Testis (tissue), 3 donors: Measurements from ENCODE around the gene NCL. TPM values are rescaled to one million over a fixed set of nuclear protein-coding genes. Genes with fewer than 3 reads are reported as not detected.

Source experiments
- DNase-seq: peaks from one replicate; pipeline ENCODE4 v3.0.0-alpha.2; 2019
- H3K27ac ChIP-seq, 2 donors: fragments of 200-600 bp; sonication (generic); one replicate each; pipeline ENCODE4 v1.5.1; 2019
- H3K27me3 ChIP-seq: fragments of 200-600 bp; sonication (generic); one replicate; pipeline ENCODE4 v1.5.1; 2019
- H3K36me3 ChIP-seq: fragments of 200-600 bp; sonication (generic); one replicate; pipeline ENCODE4 v1.5.1; 2017; ENCODE audit warnings: low read depth; ENCODE audit errors: missing control alignments
- H3K4me1 ChIP-seq: fragments of 200-600 bp; sonication (generic); one replicate; pipeline ENCODE4 v1.5.1; 2019
- H3K4me3 ChIP-seq, 2 donors: fragments of 200-600 bp; sonication (generic); one replicate each; pipeline ENCODE4 v1.5.1; 2017 to 2019
- H3K9me3 ChIP-seq: fragments of 200-600 bp; sonication (generic); one replicate; pipeline ENCODE4 v1.5.1; 2017
- POLR2A ChIP-seq: fragments of 450-650 bp; IDR thresholded peaks from one replicate; pipeline ENCODE4 v1.6.1; 2017; ENCODE audit warnings: antibody characterized with exemption, mild to moderate bottlenecking, moderate library complexity
- WGBS, 2 donors: methylation state at CpG; one replicate each; pipeline ENCODE4 v1.1.5; 2018; 5-methylcytosine and 5-hydroxymethylcytosine counted together
- intact Hi-C: fragments of 100-400 bp; cut with DNase I; formaldehyde crosslinking; loops from one replicate; pipeline ENCODE4 v1.15.1; 2023; ENCODE audit warnings: low total_unique reads
- polyA plus RNA-seq: library from polyadenylated mRNA; stranded (reverse); fragments of 350-450 nt; fragmentation: Illumina TruSeq; extraction: RNeasy Lipid Tissue Mini Kit (QIAGEN cat#74804); gene quantifications from one replicate; pipeline ENCODE4 v1.2.3, GENCODE V29; 2014; ENCODE audit warnings: low read depth, low replicate concordance; ENCODE audit not compliant: insufficient read depth
- total RNA-seq, 2 donors: library from RNA; depleted of rRNA; stranded (reverse); fragments of >200 nt; gene quantifications; one replicate each; pipeline ENCODE4 v1.2.3, GENCODE V29; 2016
- TF ChIP-seq, protein P1 (sequence below), 3 experiments: fragments of 450-650 bp in 2 of 3; fragments of 200-600 bp in 1 of 3; sonication (generic) in 1 of 3; IDR thresholded peaks; one replicate each; pipeline ENCODE4 v1.5.1; 2016 to 2019; ENCODE audit warnings: antibody characterized with exemption in 3 of 3, mild to moderate bottlenecking in 2 of 3, moderate library complexity in 1 of 3

Gene NCL
- total and polyA plus RNA-seq, 3 donors from 2014 or later = 207 to 293 (median 224) TPM

DNA sequence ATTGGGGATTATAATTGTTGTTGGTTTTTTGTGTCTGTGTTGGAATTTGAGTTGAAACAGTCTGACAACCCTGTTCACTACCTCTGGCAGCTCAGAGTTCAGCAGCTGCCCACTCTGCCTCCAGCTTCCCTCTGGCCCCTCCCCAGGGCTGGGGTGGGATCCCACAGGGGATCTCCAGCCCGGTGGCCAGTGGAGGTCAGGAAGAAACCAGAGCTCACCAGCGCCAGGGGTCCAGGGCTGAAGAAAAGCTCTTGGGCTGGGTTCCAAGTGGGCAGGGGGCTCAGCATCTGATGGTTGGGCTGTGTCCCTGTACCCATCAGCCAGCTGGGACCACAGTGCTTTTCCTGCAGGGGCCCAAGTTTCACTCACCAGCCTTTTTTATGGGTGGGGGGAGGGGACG, 16.5 kb upstream of the NCL start:
- H3K4me1 ChIP-seq = peaks cover 4% of the 10 kb centered on the region
- no peaks in the 10 kb centered on the region for H3K36me3 ChIP-seq
- intact Hi-C loops = no loop called here
- 67 to 86% methylated on average over 1 to 3 of the region's 3 CpGs for WGBS, 2 donors
- no peak overlapping the region for H3K4me3 ChIP-seq
- DNase-seq = no peak
- no peak overlapping the region for H3K27ac ChIP-seq
- H3K9me3 ChIP-seq = no peaks in the 10 kb centered on the region
- H3K27me3 ChIP-seq = no peaks in the 10 kb centered on the region
- TF ChIP-seq, protein P1, sequence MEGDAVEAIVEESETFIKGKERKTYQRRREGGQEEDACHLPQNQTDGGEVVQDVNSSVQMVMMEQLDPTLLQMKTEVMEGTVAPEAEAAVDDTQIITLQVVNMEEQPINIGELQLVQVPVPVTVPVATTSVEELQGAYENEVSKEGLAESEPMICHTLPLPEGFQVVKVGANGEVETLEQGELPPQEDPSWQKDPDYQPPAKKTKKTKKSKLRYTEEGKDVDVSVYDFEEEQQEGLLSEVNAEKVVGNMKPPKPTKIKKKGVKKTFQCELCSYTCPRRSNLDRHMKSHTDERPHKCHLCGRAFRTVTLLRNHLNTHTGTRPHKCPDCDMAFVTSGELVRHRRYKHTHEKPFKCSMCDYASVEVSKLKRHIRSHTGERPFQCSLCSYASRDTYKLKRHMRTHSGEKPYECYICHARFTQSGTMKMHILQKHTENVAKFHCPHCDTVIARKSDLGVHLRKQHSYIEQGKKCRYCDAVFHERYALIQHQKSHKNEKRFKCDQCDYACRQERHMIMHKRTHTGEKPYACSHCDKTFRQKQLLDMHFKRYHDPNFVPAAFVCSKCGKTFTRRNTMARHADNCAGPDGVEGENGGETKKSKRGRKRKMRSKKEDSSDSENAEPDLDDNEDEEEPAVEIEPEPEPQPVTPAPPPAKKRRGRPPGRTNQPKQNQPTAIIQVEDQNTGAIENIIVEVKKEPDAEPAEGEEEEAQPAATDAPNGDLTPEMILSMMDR (IDR thresholded peaks at IDR 0.05) = no peak
- no peak for TF ChIP-seq POLR2A

DNA sequence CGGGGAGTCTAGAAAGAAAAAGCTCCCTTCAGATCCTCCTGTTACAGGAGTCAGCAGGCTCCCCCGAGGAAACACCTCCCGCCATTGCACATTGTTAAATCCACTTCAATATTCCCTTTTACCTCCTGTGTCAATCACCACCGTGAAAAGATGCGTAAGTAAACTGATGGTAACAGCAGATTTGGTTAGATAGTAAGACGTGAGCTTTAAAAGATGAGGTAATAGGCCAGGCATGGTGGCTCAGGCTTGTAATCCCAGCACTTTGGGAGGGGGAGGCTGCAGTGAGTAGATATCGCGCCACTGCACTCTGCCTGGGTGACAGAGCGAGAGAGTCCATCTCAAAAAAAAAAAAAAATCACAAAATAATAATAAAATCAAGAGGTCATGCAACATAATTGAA, 15.2 kb upstream of the NCL start:
- TF ChIP-seq, protein P1 (IDR thresholded peaks at IDR 0.05) = no peak
- no peak for TF ChIP-seq POLR2A
- Histone ChIP-seq H3K9me3 (no peaks in the 10 kb centered on the region), H3K4me1 (peaks cover 4% of the 10 kb centered on the region), H3K27me3 (no peaks in the 10 kb centered on the region), H3K4me3 (no peak overlapping the region), H3K27ac (no peak overlapping the region), H3K36me3 (no peaks in the 10 kb centered on the region)
- 89 to 90% methylated on average over 9 of the region's 9 CpGs for WGBS, 2 donors
- intact Hi-C loops = no loop called here
- DNase-seq = no peak

DNA sequence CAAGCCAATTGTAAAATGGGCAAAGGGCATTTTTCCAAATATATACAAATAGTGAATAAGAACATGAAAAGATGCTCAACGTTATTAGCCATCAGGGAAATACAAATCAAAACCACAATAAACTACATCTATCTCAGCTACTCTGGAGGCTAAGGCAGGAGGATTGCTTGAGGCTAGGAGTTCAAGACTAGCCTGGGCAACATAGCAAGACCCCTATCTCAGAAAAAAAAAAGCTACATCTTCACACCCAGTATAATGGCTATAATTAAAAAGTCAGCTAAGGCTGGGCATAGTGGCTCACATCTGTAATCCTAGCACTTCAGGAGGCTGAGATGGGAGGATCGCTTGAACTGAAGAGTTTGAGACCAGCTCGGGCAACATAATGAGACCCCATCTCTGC, 12.6 kb upstream of the NCL start:
- WGBS, 2 donors = 86 to 89% methylated on average over 3 of the region's 3 CpGs
- no peak for DNase-seq
- no peaks in the 10 kb centered on the region for H3K27me3 ChIP-seq
- intact Hi-C loops = no loop called here
- H3K4me1 ChIP-seq = no peaks in the 10 kb centered on the region
- no peak for TF ChIP-seq POLR2A
- TF ChIP-seq, protein P1 (IDR thresholded peaks at IDR 0.05) = no peak
- no peak overlapping the region for H3K27ac ChIP-seq
- H3K36me3 ChIP-seq = no peaks in the 10 kb centered on the region
- H3K4me3 ChIP-seq = no peak overlapping the region
- no peaks in the 10 kb centered on the region for H3K9me3 ChIP-seq

DNA sequence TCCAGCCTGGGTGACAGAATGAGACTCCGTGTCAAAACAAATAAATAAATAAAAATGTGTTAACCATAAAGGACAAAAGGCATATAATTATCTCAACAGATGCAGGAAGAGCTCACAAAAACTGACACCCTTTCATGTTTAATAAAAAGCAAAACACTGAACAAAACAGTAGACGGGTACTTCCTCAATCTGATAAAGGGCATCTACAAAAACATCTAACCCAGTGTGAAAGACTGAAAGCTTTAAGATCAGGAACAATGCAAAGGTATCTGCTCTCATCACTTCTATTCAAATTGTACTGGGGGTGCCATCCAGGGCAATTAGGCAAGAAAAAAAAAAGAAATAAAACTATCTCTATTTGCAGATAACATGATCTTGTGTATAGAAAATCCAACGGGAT, 11.7 kb upstream of the NCL start:
- Histone ChIP-seq H3K9me3 (no peaks in the 10 kb centered on the region), H3K4me1 (no peaks in the 10 kb centered on the region), H3K27ac (no peak overlapping the region), H3K4me3 (no peak overlapping the region), H3K27me3 (no peaks in the 10 kb centered on the region), H3K36me3 (no peaks in the 10 kb centered on the region)
- DNase-seq = no peak
- intact Hi-C loops = no loop called here
- TF ChIP-seq POLR2A = no peak
- TF ChIP-seq, protein P1 (IDR thresholded peaks at IDR 0.05) = no peak
- WGBS, 2 donors = 72 to 82% methylated on average over 3 of the region's 3 CpGs

DNA sequence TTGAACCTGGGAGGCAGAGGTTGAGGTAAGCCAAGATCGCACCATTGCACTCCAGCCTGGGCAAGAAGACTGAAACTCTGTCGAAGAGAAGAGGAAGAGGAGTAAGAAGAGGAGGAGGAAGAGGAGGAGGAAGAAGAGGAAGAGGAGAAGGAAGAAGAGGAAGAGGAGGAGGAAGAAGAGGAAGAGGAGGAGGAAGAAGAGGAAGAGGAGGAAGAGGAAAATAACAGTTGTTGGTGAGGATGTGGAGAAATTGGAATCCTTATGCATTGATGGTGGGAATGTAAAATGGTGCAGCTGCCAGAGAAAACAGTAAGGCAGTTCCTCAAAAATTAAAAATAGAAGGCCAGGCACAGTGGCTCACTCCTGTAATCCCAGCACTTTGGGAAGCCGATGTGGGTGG, 8.5 kb upstream of the NCL start:
- H3K36me3 ChIP-seq = no peaks in the 10 kb centered on the region
- H3K9me3 ChIP-seq = no peaks in the 10 kb centered on the region
- no peak for DNase-seq
- no peak overlapping the region for H3K27ac ChIP-seq
- no peaks in the 10 kb centered on the region for H3K4me1 ChIP-seq
- TF ChIP-seq POLR2A = no peak
- TF ChIP-seq, protein P1 (IDR thresholded peaks at IDR 0.05) = no peak
- intact Hi-C loops = no loop called here
- no peaks in the 10 kb centered on the region for H3K27me3 ChIP-seq
- WGBS, 2 donors = 84 to 88% methylated on average over 3 of the region's 3 CpGs
- no peak overlapping the region for H3K4me3 ChIP-seq
